Esophagus muscularis mucosa (tissue), 4 donors: ENCODE data around the gene SAE1. TPM values are rescaled to one million over a fixed set of nuclear protein-coding genes. Genes with fewer than 3 reads are reported as not detected.

Experiments
- DNase-seq: peaks from one replicate; pipeline ENCODE4 v3.0.0-alpha.2; 2017; ENCODE audit errors: extremely low spot score
- H3K27ac ChIP-seq, 4 donors: fragments of 200-600 bp; sonication (generic); replicated peaks in 1 of 4; 1 replicate in 3 of 4; 2 replicates in 1 of 4; pipeline ENCODE4 v1.5.1; 2016 to 2019; ENCODE audit warnings: mild to moderate bottlenecking in 1 of 4
- H3K27me3 ChIP-seq, 4 donors: fragments of 200-600 bp; sonication (generic); one replicate each; pipeline versions ENCODE4 v1.5.1 to v1.6.0; 2016 to 2019
- H3K36me3 ChIP-seq, 4 donors: fragments of 200-600 bp; sonication (generic); one replicate each; pipeline ENCODE4 v1.5.1; 2016 to 2019
- H3K4me1 ChIP-seq, 4 donors: fragments of 200-600 bp; sonication (generic); one replicate each; pipeline ENCODE4 v1.5.1; 2016 to 2019
- H3K4me3 ChIP-seq, 4 donors: fragments of 200-600 bp; sonication (generic); 1 replicate in 2 of 4; 2 replicates in 2 of 4; pipeline ENCODE4 v1.5.1; 2016 to 2019; ENCODE audit warnings: mild to moderate bottlenecking in 4 of 4, moderate library complexity in 1 of 4
- H3K9me3 ChIP-seq, 4 donors: fragments of 200-600 bp; sonication (generic); 1 replicate in 3 of 4; 2 replicates in 1 of 4; pipeline ENCODE4 v1.5.1; 2016 to 2019
- EP300 ChIP-seq: sonication (generic); formaldehyde crosslinking; IDR thresholded peaks from one replicate; pipeline ENCODE4 v1.6.1; 2017; ENCODE audit warnings: antibody characterized with exemption
- POLR2A ChIP-seq: fragments of 450-650 bp; IDR thresholded peaks from one replicate; pipeline ENCODE4 v1.6.1; 2017; ENCODE audit warnings: antibody characterized with exemption, moderate library complexity, mild to moderate bottlenecking, low read depth
- POLR2AphosphoS5 ChIP-seq, 2 donors: sonication (generic); formaldehyde crosslinking; IDR thresholded peaks; one replicate each; pipeline ENCODE4 v1.6.1; 2017; ENCODE audit warnings: antibody characterized with exemption in 2 of 2
- WGBS: methylation state at CpG from one replicate; pipeline ENCODE4 v1.1.5; 2018; 5-methylcytosine and 5-hydroxymethylcytosine counted together
- intact Hi-C: fragments of 100-400 bp; cut with DNase I; formaldehyde crosslinking; loops from one replicate; pipeline ENCODE4 v1.15.1; 2023
- total RNA-seq, 4 donors: library from RNA; depleted of rRNA; stranded (reverse); fragments of >200 nt; gene quantifications; one replicate each; pipeline versions ENCODE4 v1.1.0 to v1.2.1, GENCODE V29; 2016
- TF ChIP-seq, protein P1 (sequence below), 3 experiments: fragments of 200-600 bp in 2 of 3; fragments of 450-650 bp in 1 of 3; sonication (generic) in 2 of 3; IDR thresholded peaks; one replicate each; pipeline ENCODE4 v1.5.1; 2017 to 2019; ENCODE audit warnings: antibody characterized with exemption in 3 of 3, mild to moderate bottlenecking in 2 of 3, moderate library complexity in 1 of 3

Gene SAE1
- 100 to 1,000 TPM; 130 to 143 (median 136) TPM for total RNA-seq

- intact Hi-C loops = no loop called here
- TF ChIP-seq POLR2AphosphoS5 (IDR thresholded peaks at IDR 0.05) (peak; percentile 96 to 98), POLR2A (peak; percentile 49), EP300 (no peak)
- TF ChIP-seq, protein P1, sequence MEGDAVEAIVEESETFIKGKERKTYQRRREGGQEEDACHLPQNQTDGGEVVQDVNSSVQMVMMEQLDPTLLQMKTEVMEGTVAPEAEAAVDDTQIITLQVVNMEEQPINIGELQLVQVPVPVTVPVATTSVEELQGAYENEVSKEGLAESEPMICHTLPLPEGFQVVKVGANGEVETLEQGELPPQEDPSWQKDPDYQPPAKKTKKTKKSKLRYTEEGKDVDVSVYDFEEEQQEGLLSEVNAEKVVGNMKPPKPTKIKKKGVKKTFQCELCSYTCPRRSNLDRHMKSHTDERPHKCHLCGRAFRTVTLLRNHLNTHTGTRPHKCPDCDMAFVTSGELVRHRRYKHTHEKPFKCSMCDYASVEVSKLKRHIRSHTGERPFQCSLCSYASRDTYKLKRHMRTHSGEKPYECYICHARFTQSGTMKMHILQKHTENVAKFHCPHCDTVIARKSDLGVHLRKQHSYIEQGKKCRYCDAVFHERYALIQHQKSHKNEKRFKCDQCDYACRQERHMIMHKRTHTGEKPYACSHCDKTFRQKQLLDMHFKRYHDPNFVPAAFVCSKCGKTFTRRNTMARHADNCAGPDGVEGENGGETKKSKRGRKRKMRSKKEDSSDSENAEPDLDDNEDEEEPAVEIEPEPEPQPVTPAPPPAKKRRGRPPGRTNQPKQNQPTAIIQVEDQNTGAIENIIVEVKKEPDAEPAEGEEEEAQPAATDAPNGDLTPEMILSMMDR (IDR thresholded peaks at IDR 0.05) = peak; percentile 57 to 88 (median 61)
These were observed at the start of gene SAE1 for GRCh38 chr19:47130589-47131227. SAE1 (plus strand) TSS chr19:47130835; CDS start chr19:47130931, 96 bp downstream.

DNA sequence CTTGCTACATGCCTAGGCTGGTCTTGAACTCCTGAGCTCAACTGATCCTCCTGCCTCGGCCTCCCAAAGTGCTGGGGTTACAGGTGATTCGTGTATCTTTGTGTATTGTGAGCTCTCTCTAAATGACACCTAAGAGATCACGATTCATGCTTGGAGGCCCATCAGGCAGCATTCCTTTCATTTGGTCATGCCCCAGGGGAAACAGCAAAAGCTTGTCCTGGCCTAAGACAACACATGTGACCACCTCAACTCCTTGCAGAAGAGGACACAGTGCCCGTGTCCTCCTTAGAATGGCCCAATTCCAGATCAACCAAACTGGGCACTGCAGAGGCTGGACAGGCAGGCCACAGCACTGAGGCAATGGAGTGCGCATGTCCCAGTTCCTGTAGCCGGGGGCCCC is 49.5 kb upstream of the SAE1 start:
- no peak for DNase-seq
- peak overlapping the region in 2 of 4 donors; percentile 19 to 80 for H3K27ac ChIP-seq

More at GRCh38 chr19:47130589-47131227, at the start of gene SAE1:
- under 1% methylated on average over 42 of the region's 51 CpGs for WGBS
- Histone ChIP-seq H3K4me3 (peak within 1 kb of the TSS; percentile 63 to 97 (median 85)), H3K27me3 (no peaks in the 10 kb centered on the region), H3K27ac (peak within 1 kb of the TSS; percentile 85 to 97 (median 96)), H3K4me1 (peaks cover 13 to 51% (median 47%) of the 10 kb centered on the region in 4 donors), H3K36me3 (peaks cover 0 to 4% (median 0%) of the 10 kb centered on the region in 4 donors), H3K9me3 (no peaks in the 10 kb centered on the region)
- DNase-seq = peak; percentile 99

DNA sequence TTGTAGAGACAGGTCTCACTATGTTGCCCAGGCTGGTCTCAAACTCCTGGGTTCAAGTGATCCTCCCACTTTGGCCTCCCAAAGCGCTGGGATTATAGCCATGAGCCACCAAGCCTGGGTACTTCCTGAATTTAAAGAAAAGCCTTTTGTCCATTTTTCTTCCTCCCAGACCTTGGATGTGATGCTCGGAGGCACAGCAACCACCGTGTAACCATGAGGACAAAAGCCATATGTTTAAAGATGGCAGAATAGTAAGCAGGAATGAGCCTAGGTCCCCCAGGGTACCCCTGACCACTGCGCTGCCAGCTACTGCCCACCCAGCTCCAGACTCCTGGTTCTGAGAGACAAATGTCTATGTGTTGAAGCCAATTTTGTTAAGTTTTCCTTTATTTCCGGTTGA is 48.1 kb upstream of the SAE1 start:
- no peaks in the 10 kb centered on the region for H3K27me3 ChIP-seq
- TF ChIP-seq, protein P1 (IDR thresholded peaks at IDR 0.05) = no peak
- no peak for TF ChIP-seq POLR2A
- no peak for TF ChIP-seq POLR2AphosphoS5 (IDR thresholded peaks at IDR 0.05)
- 95% methylated on average over 5 of the region's 5 CpGs for WGBS
- H3K4me3 ChIP-seq = no peak overlapping the region
- intact Hi-C loops = no loop called here
- no peak for DNase-seq
- H3K9me3 ChIP-seq = no peaks in the 10 kb centered on the region
- H3K4me1 ChIP-seq = peaks cover 5 to 10% (median 8%) of the 10 kb centered on the region in 4 donors
- H3K36me3 ChIP-seq = peaks cover 46 to 97% (median 87%) of the 10 kb centered on the region in 4 donors
- no peak overlapping the region for H3K27ac ChIP-seq

More for the DNA sequence above, 49.5 kb upstream of the SAE1 start:
- Histone ChIP-seq H3K9me3 (no peaks in the 10 kb centered on the region), H3K36me3 (peaks cover 46 to 97% (median 87%) of the 10 kb centered on the region in 4 donors), H3K27me3 (no peaks in the 10 kb centered on the region), H3K4me1 (peaks cover 5 to 15% (median 8%) of the 10 kb centered on the region in 4 donors), H3K4me3 (no peak overlapping the region)
- TF ChIP-seq POLR2AphosphoS5 (IDR thresholded peaks at IDR 0.05) = no peak
- no peak for TF ChIP-seq EP300
- TF ChIP-seq POLR2A = no peak
- TF ChIP-seq, protein P1 (IDR thresholded peaks at IDR 0.05) = no peak
- intact Hi-C loops = no loop called here
- WGBS = 66% methylated on average over 4 of the region's 6 CpGs

DNA sequence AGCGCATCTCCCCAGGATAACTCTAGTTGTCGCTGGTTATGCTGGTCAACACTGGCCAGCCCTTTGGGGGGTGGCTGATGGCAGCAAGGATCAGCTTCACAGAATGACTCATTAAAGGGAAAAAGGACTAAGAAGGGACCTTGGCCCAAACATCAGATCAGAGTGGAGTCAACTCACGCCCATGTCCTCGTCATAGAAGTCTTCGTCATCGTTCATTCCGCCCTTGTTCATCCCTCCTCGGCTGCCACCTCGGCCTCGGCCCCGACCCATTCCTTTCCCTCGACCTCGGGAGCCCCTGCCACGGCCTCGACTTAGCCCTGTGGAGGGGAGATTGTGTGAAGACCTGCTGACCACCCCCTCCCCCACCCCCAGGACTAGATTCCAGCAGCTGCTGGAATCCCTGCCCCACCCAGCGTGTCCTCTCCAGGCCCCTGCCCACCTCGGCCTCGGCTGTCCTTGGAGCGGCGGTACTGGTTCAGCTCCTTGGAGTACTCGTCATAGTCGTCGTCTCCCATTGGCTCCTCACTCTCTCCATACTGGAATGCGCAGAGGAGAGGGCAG is 45.7 kb upstream of the SAE1 start:
- H3K27me3 ChIP-seq = no peaks in the 10 kb centered on the region
- H3K9me3 ChIP-seq = no peaks in the 10 kb centered on the region
- intact Hi-C loops = no loop called here
- H3K4me3 ChIP-seq = no peak overlapping the region
- no peak overlapping the region for H3K27ac ChIP-seq
- 97% methylated on average over 24 of the region's 24 CpGs for WGBS
- H3K4me1 ChIP-seq = peaks cover 0 to 4% (median under 1%) of the 10 kb centered on the region in 4 donors
- TF ChIP-seq, protein P1 (IDR thresholded peaks at IDR 0.05) = no peak
- TF ChIP-seq POLR2AphosphoS5 (IDR thresholded peaks at IDR 0.05) (no peak), EP300 (no peak), POLR2A (no peak)
- peaks cover 57 to 98% (median 94%) of the 10 kb centered on the region in 4 donors for H3K36me3 ChIP-seq
- no peak for DNase-seq
